HCT116 (cell line): Measurements from ENCODE around the gene HBA2.

Experiments used
- EZH2 ChIP-seq: fragments of 200-600 bp; sonication (generic); IDR thresholded peaks from 2 replicates; pipeline ENCODE4 v1.6.1; 2017; ENCODE audit warnings: antibody characterized with exemption, mixed run types
- POLR2A ChIP-seq: IDR thresholded peaks from 2 replicates; pipeline ENCODE4 v1.7.0; 2011; ENCODE audit warnings: borderline replicate concordance; ENCODE audit not compliant: insufficient read depth, insufficient read length; ENCODE audit errors: extremely low read depth
- REST ChIP-seq: IDR thresholded peaks from 2 replicates; pipeline ENCODE4 v1.6.1; 2012; ENCODE audit warnings: low read depth
- SP1 ChIP-seq: IDR thresholded peaks from 2 replicates; pipeline ENCODE4 v1.6.1; 2012; ENCODE audit warnings: low read depth
- ZNF274 ChIP-seq: fragments of 200-500 bp; sonication (Bioruptor generic); IDR thresholded peaks from 2 replicates; pipeline ENCODE4 v1.6.1; 2014; ENCODE audit warnings: mild to moderate bottlenecking, low read depth, low read length, inconsistent platforms

- no peak for TF ChIP-seq SP1
- no peak for TF ChIP-seq POLR2A
- no peak for TF ChIP-seq EZH2
- no peak for TF ChIP-seq ZNF274
- no peak for TF ChIP-seq REST
Measured at GRCh38 chr16:170788-171187, 1.9 kb upstream of the HBA2 start.
